Measurements from ENCODE around the gene IDH3A. TPM values are rescaled to one million over a fixed set of nuclear protein-coding genes. Genes with fewer than 3 reads are reported as not detected.

IDH3A gene
- total and polyA plus RNA-seq, 9 of the 15 experiments (the other 6 are each of a cell fraction or from before 2014, with no cell fraction given), result 37.4 to 249 (median 107) TPM

DNA sequence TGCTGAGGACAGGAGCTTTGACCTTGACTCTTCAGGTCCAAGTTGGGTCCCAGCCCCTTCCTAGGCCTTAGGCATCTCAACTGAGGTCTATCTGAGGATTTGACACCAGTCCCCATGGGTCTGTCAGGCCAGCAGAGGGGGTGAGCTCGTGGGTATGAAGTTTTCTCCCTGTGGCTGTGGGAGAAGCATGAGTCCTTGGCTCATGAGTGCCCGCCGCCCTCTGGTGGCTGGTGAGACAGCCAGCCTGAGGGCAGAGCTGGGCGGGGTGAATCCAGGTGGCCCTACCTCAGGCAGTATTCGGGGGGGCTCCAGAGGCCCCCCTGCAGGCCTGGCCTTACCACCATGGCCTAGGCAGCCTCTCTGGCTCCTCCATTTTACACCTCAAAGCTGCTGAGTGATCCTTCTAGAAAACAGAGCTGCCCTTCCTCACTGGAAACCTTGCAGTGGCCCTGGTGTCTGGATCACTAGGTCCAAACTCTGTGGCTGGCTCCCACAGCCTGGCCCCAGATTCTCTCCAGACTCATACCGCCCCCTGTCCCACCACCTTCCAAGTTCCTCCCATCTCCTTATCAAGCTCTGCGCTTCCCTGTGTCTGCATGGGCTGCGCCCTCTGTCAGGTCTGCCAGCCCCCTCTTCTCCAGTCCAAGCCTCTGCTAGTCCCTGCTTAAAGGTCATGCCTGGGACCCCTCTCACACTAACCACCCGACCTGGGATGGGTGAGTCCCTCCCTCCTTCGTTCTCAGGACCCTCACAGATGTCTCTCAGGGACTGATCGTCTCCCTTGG is 40.7 kb upstream of the IDH3A start (continued):
- TF ChIP-seq CBX8 (IDR thresholded peaks at IDR 0.05; ENCODE audit: borderline replicate concordance, extremely low read depth, low read depth, low read length, poor library complexity, severe bottlenecking), result no peak
- no peak for TF ChIP-seq KAT7 (CRISPR knock-in tag; IDR thresholded peaks at IDR 0.05; ENCODE audit: borderline replicate concordance)
- TF ChIP-seq, protein P1, sequence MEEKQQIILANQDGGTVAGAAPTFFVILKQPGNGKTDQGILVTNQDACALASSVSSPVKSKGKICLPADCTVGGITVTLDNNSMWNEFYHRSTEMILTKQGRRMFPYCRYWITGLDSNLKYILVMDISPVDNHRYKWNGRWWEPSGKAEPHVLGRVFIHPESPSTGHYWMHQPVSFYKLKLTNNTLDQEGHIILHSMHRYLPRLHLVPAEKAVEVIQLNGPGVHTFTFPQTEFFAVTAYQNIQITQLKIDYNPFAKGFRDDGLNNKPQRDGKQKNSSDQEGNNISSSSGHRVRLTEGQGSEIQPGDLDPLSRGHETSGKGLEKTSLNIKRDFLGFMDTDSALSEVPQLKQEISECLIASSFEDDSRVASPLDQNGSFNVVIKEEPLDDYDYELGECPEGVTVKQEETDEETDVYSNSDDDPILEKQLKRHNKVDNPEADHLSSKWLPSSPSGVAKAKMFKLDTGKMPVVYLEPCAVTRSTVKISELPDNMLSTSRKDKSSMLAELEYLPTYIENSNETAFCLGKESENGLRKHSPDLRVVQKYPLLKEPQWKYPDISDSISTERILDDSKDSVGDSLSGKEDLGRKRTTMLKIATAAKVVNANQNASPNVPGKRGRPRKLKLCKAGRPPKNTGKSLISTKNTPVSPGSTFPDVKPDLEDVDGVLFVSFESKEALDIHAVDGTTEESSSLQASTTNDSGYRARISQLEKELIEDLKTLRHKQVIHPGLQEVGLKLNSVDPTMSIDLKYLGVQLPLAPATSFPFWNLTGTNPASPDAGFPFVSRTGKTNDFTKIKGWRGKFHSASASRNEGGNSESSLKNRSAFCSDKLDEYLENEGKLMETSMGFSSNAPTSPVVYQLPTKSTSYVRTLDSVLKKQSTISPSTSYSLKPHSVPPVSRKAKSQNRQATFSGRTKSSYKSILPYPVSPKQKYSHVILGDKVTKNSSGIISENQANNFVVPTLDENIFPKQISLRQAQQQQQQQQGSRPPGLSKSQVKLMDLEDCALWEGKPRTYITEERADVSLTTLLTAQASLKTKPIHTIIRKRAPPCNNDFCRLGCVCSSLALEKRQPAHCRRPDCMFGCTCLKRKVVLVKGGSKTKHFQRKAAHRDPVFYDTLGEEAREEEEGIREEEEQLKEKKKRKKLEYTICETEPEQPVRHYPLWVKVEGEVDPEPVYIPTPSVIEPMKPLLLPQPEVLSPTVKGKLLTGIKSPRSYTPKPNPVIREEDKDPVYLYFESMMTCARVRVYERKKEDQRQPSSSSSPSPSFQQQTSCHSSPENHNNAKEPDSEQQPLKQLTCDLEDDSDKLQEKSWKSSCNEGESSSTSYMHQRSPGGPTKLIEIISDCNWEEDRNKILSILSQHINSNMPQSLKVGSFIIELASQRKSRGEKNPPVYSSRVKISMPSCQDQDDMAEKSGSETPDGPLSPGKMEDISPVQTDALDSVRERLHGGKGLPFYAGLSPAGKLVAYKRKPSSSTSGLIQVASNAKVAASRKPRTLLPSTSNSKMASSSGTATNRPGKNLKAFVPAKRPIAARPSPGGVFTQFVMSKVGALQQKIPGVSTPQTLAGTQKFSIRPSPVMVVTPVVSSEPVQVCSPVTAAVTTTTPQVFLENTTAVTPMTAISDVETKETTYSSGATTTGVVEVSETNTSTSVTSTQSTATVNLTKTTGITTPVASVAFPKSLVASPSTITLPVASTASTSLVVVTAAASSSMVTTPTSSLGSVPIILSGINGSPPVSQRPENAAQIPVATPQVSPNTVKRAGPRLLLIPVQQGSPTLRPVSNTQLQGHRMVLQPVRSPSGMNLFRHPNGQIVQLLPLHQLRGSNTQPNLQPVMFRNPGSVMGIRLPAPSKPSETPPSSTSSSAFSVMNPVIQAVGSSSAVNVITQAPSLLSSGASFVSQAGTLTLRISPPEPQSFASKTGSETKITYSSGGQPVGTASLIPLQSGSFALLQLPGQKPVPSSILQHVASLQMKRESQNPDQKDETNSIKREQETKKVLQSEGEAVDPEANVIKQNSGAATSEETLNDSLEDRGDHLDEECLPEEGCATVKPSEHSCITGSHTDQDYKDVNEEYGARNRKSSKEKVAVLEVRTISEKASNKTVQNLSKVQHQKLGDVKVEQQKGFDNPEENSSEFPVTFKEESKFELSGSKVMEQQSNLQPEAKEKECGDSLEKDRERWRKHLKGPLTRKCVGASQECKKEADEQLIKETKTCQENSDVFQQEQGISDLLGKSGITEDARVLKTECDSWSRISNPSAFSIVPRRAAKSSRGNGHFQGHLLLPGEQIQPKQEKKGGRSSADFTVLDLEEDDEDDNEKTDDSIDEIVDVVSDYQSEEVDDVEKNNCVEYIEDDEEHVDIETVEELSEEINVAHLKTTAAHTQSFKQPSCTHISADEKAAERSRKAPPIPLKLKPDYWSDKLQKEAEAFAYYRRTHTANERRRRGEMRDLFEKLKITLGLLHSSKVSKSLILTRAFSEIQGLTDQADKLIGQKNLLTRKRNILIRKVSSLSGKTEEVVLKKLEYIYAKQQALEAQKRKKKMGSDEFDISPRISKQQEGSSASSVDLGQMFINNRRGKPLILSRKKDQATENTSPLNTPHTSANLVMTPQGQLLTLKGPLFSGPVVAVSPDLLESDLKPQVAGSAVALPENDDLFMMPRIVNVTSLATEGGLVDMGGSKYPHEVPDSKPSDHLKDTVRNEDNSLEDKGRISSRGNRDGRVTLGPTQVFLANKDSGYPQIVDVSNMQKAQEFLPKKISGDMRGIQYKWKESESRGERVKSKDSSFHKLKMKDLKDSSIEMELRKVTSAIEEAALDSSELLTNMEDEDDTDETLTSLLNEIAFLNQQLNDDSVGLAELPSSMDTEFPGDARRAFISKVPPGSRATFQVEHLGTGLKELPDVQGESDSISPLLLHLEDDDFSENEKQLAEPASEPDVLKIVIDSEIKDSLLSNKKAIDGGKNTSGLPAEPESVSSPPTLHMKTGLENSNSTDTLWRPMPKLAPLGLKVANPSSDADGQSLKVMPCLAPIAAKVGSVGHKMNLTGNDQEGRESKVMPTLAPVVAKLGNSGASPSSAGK (IDR thresholded peaks at IDR 0.05), result no peak
- no peak for TF ChIP-seq EP400 (IDR thresholded peaks at IDR 0.05)
- TF ChIP-seq, protein P2, sequence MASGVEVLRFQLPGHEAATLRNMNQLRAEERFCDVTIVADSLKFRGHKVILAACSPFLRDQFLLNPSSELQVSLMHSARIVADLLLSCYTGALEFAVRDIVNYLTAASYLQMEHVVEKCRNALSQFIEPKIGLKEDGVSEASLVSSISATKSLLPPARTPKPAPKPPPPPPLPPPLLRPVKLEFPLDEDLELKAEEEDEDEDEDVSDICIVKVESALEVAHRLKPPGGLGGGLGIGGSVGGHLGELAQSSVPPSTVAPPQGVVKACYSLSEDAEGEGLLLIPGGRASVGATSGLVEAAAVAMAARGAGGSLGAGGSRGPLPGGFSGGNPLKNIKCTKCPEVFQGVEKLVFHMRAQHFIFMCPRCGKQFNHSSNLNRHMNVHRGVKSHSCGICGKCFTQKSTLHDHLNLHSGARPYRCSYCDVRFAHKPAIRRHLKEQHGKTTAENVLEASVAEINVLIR (CRISPR knock-in tag; IDR thresholded peaks at IDR 0.05), result no peak
- TF ChIP-seq, protein P3, sequence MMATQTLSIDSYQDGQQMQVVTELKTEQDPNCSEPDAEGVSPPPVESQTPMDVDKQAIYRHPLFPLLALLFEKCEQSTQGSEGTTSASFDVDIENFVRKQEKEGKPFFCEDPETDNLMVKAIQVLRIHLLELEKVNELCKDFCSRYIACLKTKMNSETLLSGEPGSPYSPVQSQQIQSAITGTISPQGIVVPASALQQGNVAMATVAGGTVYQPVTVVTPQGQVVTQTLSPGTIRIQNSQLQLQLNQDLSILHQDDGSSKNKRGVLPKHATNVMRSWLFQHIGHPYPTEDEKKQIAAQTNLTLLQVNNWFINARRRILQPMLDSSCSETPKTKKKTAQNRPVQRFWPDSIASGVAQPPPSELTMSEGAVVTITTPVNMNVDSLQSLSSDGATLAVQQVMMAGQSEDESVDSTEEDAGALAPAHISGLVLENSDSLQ (IDR thresholded peaks at IDR 0.05), result no peak
- no peak for TF ChIP-seq KLF16 (IDR thresholded peaks at IDR 0.05)
